ENCODE results near the gene MUC3A. TPM values are rescaled to one million over a fixed set of nuclear protein-coding genes. Genes with fewer than 3 reads are reported as not detected.

MUC3A gene
- total and polyA plus RNA-seq, 2 of the 4 experiments (the other 2 are of a cell fraction): 0.05 TPM; not detected in 1

DNA sequence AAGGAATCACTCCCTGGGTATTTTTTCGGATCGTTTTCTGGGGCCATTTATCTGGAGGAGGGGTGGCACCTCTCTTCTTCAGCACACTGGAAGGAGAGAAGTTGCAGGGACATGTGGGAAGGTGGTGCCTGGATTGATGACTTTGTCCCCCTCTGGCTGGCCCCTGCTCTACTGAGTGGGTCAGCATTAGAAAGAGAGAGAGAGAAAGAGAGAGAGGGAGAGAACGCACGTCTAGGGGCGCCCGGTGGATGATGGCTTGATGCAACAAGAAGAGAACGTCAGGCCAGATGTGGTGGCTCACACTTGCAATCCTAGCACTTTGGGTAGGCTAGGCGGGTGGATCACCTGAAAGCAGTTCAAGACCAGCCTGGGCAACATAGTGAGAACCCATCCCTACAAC lies 14.5 kb downstream of the MUC3A start:
- no peak overlapping the region for H2BK5ac ChIP-seq (ENCODE audit: low read depth, low read length, poor library complexity, severe bottlenecking)
- H3K56ac ChIP-seq (ENCODE audit: extremely low read depth, insufficient read depth, low read length): no peak overlapping the region
- BruUV-seq (replicated peaks): no TSS peak
- H2BK120ac ChIP-seq (ENCODE audit: low read depth, low read length): no peak overlapping the region
- no peak overlapping the region for H3K23ac ChIP-seq (ENCODE audit: low read depth, low read length)
- no peak overlapping the region for H3K4ac ChIP-seq (ENCODE audit: low read depth, low read length)
- H2AK9ac ChIP-seq (replicated peaks; ENCODE audit: low read depth, low read length, poor library complexity): no peak overlapping the region
- H3K14ac ChIP-seq (replicated peaks; ENCODE audit: low read depth, low read length): no peak overlapping the region
- no peak for TF ChIP-seq RAD21 (IDR thresholded peaks at IDR 0.05; ENCODE audit: low read length)
- no peak for TF ChIP-seq BHLHE40 (IDR thresholded peaks at IDR 0.05; ENCODE audit: low read depth, low read length)
- TF ChIP-seq MAZ (IDR thresholded peaks at IDR 0.05; ENCODE audit: borderline replicate concordance, low read depth, low read length): no peak
- TF ChIP-seq RFX5 (IDR thresholded peaks at IDR 0.05; ENCODE audit: low read depth, low read length): no peak
- no peaks in the 10 kb centered on the region; the same call in 1 of the 2 replicates for H4K20me1 ChIP-seq (ENCODE audit: insufficient read depth, low read length)
- ATAC-seq (ENCODE audit: low read depth) (no peak), DNase-seq (no peak)
- no peaks in the 10 kb centered on the region for H3K79me1 ChIP-seq (ENCODE audit: low read depth in 1 of 2, low read length in 2 of 2)
- no peaks in the 10 kb centered on the region for H3K4me1 ChIP-seq (ENCODE audit: control insufficient read depth, insufficient read depth, low read length)
- H4K8ac ChIP-seq (ENCODE audit: low read depth in 2 of 2, low read length in 2 of 2): no peak overlapping the region
- no peak overlapping the region for H4K91ac ChIP-seq (ENCODE audit: insufficient read depth, low read depth, low read length)
- H4K5ac ChIP-seq (ENCODE audit: low read depth, low read length): no peak overlapping the region
- no peak overlapping the region for H2BK20ac ChIP-seq (ENCODE audit: low read depth, low read length)
- H2AK5ac ChIP-seq (ENCODE audit: low read depth, low read length): no peak overlapping the region
- intact Hi-C loops (cut with micrococcal nuclease): no loop called here
- no peak overlapping the region for H3K27ac ChIP-seq (ENCODE audit: insufficient read depth, low read length)
- no peak overlapping the region for H3K18ac ChIP-seq (ENCODE audit: low read depth, low read length)
- no peak overlapping the region for H2AFZ ChIP-seq (replicated peaks; ENCODE audit: low read length, poor library complexity)
- H3K4me2 ChIP-seq (ENCODE audit: low read depth, low read length): no peak overlapping the region
- H3K27me3 ChIP-seq (ENCODE audit: control insufficient read depth, insufficient read depth, low read length): peaks cover 66% of the 10 kb centered on the region
- H2BK15ac ChIP-seq (ENCODE audit: low read depth, low read length): no peak overlapping the region
- H3K36me3 ChIP-seq (ENCODE audit: control insufficient read depth, insufficient read depth, low read length): no peaks in the 10 kb centered on the region
- ChIA-PET CTCF (interaction anchor here (0.6 kb wide), 1 partner anchor 821 kb away, joined by 3 read pairs; no protein-coding TSS in a partner anchor), POLR2A (ENCODE audit: unreplicated experiment) (no interaction called here)
- in situ Hi-C loops (cut with MboI; ENCODE audit: low sequenced_read_pairs): loop anchor here (25.0 kb wide), 1 partner anchor 498 kb away; no protein-coding TSS in a partner anchor
- H3K4me3 ChIP-seq (ENCODE audit: insufficient read depth, low read depth, low read length): no peak overlapping the region
- 76% methylated on average over 5 of the region's 8 CpGs; no CpG with 5 or more reads in 1 of the 2 experiments for WGBS, 2 experiments (ENCODE audit: extremely low coverage in 2 of 2, insufficient read length in 1 of 2)
- H3K9me1 ChIP-seq (ENCODE audit: insufficient read depth, low read length): no peaks in the 10 kb centered on the region
- no peak overlapping the region for H3K9ac ChIP-seq (ENCODE audit: low read depth, low read length)
- H3K9me3 ChIP-seq (ENCODE audit: control insufficient read depth, insufficient read depth, low read length): no peaks in the 10 kb centered on the region; the same call in 1 of the 2 replicates
- dilution Hi-C loops (cut with HindIII; ENCODE audit: low sequenced_read_pairs, unreplicated experiment): no loop called here
